Measurements from ENCODE around the gene KRTAP4-9.
"Not testable (repeated sequence)": the region's sequence is repeated elsewhere in the genome, so short reads cannot be mapped to it uniquely, and the experiment has no call there.

The KRTAP4-9 gene

DNA sequence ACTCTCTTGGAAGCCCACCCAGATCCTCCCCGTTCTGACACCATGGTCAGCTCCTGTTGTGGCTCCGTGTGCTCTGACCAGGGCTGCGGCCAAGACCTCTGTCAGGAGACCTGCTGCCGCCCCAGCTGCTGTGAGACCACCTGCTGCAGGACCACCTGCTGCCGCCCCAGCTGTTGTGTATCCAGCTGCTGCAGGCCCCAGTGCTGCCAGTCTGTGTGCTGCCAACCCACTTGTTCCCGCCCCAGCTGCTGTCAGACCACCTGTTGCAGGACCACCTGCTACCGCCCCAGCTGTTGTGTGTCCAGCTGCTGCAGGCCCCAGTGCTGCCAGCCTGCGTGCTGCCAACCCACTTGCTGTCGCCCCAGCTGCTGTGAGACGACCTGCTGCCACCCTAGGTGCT, at the start of gene KRTAP4-9:
TSS of gene KRTAP4-9 (plus strand) at position 43 of the 400 bp plus-strand sequence. CDS start at position 43, 0 bp downstream.
- not testable (repeated sequence) for H3K27me3 ChIP-seq (ENCODE audit: control insufficient read depth, insufficient read depth, low read length); H3K36me3 ChIP-seq (ENCODE audit: control insufficient read depth, insufficient read depth, low read length); H3K4me3 ChIP-seq (ENCODE audit: low read depth, low read length); H3K9me3 ChIP-seq (ENCODE audit: control insufficient read depth, insufficient read depth, low read length); H3K9ac ChIP-seq (ENCODE audit: low read depth, low read length)
- peaks cover 12% of the 10 kb centered on the region for H3K4me1 ChIP-seq (ENCODE audit: control insufficient read depth, insufficient read depth, low read length)

DNA sequence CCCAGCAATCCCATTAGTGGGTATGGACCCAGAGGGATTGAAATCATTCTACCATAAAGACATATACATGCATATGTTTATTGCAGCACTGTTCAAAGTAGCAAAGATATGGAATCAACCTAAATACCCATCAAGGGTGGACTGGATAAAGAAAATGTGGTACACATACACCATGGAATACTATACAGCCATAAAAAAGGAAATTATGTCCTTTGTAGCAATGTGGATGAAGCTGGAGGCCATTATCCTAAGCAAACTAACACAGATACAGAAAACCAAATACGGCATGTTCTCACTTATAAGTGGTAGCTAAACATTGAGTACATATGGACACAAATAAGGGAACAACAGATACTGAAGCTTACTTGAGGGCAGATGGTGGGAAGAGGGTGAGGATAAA, 47.6 kb upstream of the KRTAP4-9 start:
- Histone ChIP-seq H3K9ac (ENCODE audit: low read depth, low read length) (no peak overlapping the region), H3K36me3 (ENCODE audit: control insufficient read depth, insufficient read depth, low read length) (no peaks in the 10 kb centered on the region), H3K9me3 (ENCODE audit: control insufficient read depth, insufficient read depth, low read length) (no peaks in the 10 kb centered on the region), H3K4me3 (ENCODE audit: low read depth, low read length) (no peak overlapping the region), H3K4me1 (ENCODE audit: control insufficient read depth, insufficient read depth, low read length) (no peaks in the 10 kb centered on the region), H3K27me3 (ENCODE audit: control insufficient read depth, insufficient read depth, low read length) (no peaks in the 10 kb centered on the region)

DNA sequence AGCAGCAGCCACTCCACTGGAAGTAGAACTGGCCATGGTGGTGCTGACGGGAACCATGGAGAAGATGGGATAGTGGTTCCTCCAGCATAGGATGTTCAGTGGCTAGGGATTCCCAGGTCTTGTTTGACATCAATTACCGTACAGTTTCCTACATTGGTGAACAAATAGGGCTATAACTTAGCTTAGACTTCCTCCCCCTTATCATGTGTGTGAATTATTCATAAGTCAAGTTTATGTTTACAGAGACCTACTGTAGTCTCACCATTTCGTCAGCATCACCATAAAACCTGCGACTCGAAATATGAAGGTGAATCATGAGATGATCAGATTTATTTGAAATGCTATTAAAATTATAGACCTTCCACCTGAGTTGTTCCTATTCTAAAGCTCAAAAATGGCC, 46.4 kb upstream of the KRTAP4-9 start:
- no peak overlapping the region for H3K9ac ChIP-seq (ENCODE audit: low read depth, low read length)
- no peaks in the 10 kb centered on the region for H3K27me3 ChIP-seq (ENCODE audit: control insufficient read depth, insufficient read depth, low read length)
- H3K36me3 ChIP-seq (ENCODE audit: control insufficient read depth, insufficient read depth, low read length), result no peaks in the 10 kb centered on the region
- H3K4me1 ChIP-seq (ENCODE audit: control insufficient read depth, insufficient read depth, low read length), result no peaks in the 10 kb centered on the region
- H3K9me3 ChIP-seq (ENCODE audit: control insufficient read depth, insufficient read depth, low read length), result no peaks in the 10 kb centered on the region
- H3K4me3 ChIP-seq (ENCODE audit: low read depth, low read length), result no peak overlapping the region

DNA sequence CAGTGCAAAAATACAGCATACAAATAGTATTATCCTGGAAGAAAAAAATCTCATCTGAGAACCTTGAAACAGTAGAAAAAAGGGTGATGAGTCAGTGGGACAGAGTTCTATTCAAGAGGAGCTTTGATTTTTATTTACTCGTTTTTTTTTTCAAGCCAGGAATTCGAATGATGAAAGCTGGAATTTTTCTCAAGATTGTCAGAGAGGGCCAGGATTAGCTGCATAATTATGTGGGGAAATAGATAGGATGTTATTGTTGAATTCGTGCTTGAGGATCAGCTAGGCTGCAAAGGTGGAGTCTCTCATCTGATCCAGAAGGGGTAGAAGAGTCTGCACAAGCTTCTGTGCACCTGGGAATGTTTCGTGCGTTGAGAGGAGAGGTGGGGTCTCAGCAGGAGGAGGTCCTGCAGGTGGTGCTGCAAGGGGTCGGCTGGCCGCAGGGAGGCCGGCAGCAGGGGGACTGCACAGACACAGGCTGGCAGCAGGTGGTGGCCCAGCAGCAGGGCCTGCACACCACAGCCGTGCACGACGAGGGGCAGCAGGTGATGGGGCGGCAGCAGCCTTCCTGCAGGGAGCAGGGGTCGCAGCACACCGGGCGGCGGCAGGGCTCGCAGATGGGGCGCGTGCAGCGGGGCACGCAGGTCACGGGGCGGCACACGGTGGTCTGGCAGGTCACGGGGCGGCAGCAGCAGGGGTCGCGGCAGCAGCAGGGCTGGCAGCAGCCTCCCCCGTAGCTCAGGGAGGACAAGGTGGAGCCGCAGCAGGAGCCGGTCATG, 45.7 kb upstream of the KRTAP4-9 start:
- H3K9me3 ChIP-seq (ENCODE audit: control insufficient read depth, insufficient read depth, low read length); H3K4me1 ChIP-seq (ENCODE audit: control insufficient read depth, insufficient read depth, low read length); H3K27me3 ChIP-seq (ENCODE audit: control insufficient read depth, insufficient read depth, low read length); H3K9ac ChIP-seq (ENCODE audit: low read depth, low read length); H3K4me3 ChIP-seq (ENCODE audit: low read depth, low read length); H3K36me3 ChIP-seq (ENCODE audit: control insufficient read depth, insufficient read depth, low read length): not testable (repeated sequence)

DNA sequence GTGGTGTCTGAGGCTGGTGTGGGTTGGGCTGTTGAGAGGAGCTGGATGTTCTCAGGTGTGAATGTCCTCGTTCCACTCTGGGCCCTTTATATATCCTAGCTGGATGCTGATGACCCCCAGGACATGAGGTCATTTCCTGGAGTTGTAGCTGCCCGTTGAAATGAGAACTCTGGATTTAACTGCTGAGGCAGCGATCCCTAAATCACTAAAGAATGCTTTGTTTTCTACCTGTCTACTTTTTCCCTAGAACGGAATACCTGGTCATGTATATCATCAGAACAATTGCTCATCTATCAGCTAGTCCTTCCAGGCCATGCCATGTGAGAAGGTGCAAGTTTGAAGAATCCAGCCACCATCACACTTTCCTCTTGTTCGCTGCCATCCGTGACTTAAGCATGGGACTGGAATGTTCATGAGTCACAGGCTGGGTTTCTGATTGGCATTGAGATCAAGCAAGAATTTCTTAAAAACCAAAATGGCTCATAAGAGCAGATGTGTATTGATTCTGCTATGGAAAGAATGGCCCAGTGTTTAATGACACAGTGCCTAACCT, 45.1 kb upstream of the KRTAP4-9 start, which contains the start of gene KRTAP2-3:
TSS of gene KRTAP2-3 (minus strand) at position 63 of the 553 bp plus-strand sequence. CDS start 64 bp downstream, outside the sequence.
- no peak within 1 kb of the TSS for H3K4me3 ChIP-seq (ENCODE audit: low read depth, low read length)
- no peaks in the 10 kb centered on the region for H3K36me3 ChIP-seq (ENCODE audit: control insufficient read depth, insufficient read depth, low read length)
- no peaks in the 10 kb centered on the region for H3K9me3 ChIP-seq (ENCODE audit: control insufficient read depth, insufficient read depth, low read length)
- no peaks in the 10 kb centered on the region for H3K27me3 ChIP-seq (ENCODE audit: control insufficient read depth, insufficient read depth, low read length)
- H3K4me1 ChIP-seq (ENCODE audit: control insufficient read depth, insufficient read depth, low read length), result no peaks in the 10 kb centered on the region
- H3K9ac ChIP-seq (ENCODE audit: low read depth, low read length), result no peak within 1 kb of the TSS

DNA sequence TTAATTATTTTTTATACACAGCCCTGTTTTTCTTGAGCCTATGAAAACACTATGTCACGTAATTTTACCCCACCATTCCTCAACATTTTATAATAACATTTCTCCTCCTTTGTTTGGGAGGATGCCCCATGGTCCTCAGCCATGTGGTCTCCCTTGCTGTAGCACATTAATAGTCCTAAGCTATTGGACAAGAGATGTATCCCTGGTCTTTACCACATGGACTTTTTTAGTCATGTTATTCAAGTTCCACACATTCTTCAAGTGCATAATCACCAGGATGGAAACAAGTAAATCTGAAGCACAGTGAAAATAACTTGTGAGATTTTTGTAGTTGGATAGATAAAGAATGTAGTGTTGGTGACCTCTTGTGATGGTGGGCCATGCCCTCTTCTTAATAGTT, 43.2 kb upstream of the KRTAP4-9 start:
- Histone ChIP-seq H3K27me3 (ENCODE audit: control insufficient read depth, insufficient read depth, low read length) (no peaks in the 10 kb centered on the region), H3K9me3 (ENCODE audit: control insufficient read depth, insufficient read depth, low read length) (no peaks in the 10 kb centered on the region), H3K4me1 (ENCODE audit: control insufficient read depth, insufficient read depth, low read length) (no peaks in the 10 kb centered on the region), H3K36me3 (ENCODE audit: control insufficient read depth, insufficient read depth, low read length) (no peaks in the 10 kb centered on the region), H3K4me3 (ENCODE audit: low read depth, low read length) (no peak overlapping the region), H3K9ac (ENCODE audit: low read depth, low read length) (no peak overlapping the region)

DNA sequence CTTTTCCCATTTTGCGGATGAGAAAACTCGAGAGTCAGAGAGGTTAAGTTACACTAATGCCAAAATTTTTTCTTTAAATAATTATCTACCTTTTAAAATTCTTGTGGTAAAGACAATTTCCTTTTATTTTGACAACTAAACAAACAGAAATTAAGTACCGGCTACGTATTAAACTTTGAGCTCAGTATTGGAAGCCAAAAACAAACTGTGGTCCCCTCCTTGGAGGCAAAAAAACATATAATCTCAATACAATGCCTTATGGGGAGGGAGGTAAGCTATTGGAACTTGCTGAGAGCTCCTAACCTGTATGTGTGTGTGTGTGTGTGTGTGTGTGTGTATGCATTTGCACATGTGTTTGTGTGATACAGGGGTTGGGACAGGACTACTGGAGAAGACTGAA, 41.7 kb upstream of the KRTAP4-9 start:
- H3K36me3 ChIP-seq (ENCODE audit: control insufficient read depth, insufficient read depth, low read length), result no peaks in the 10 kb centered on the region
- H3K9ac ChIP-seq (ENCODE audit: low read depth, low read length), result no peak overlapping the region
- no peaks in the 10 kb centered on the region for H3K27me3 ChIP-seq (ENCODE audit: control insufficient read depth, insufficient read depth, low read length)
- no peaks in the 10 kb centered on the region for H3K9me3 ChIP-seq (ENCODE audit: control insufficient read depth, insufficient read depth, low read length)
- H3K4me3 ChIP-seq (ENCODE audit: low read depth, low read length), result no peak overlapping the region
- no peaks in the 10 kb centered on the region for H3K4me1 ChIP-seq (ENCODE audit: control insufficient read depth, insufficient read depth, low read length)

DNA sequence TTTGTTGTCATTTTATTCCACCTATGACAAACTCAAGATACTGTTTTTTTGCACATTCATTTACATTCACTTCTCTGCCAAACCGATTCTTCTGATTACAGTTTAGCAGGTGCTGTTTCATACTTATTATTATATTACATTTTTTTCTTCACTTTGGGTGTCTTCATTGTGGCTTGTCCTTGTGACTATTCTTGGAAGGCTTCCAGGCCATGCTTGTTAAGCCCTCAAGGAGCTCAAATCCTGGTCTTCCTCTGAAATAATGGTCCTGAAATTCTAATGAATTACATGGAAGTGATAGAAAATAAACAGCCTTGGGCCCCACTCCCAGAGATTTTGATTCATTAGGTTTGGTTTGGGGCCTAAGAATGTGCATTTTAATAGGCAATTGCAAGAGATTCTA, 40.9 kb upstream of the KRTAP4-9 start:
- Histone ChIP-seq H3K4me3 (ENCODE audit: low read depth, low read length) (no peak overlapping the region), H3K9me3 (ENCODE audit: control insufficient read depth, insufficient read depth, low read length) (no peaks in the 10 kb centered on the region), H3K9ac (ENCODE audit: low read depth, low read length) (no peak overlapping the region), H3K4me1 (ENCODE audit: control insufficient read depth, insufficient read depth, low read length) (no peaks in the 10 kb centered on the region), H3K36me3 (ENCODE audit: control insufficient read depth, insufficient read depth, low read length) (no peaks in the 10 kb centered on the region), H3K27me3 (ENCODE audit: control insufficient read depth, insufficient read depth, low read length) (no peaks in the 10 kb centered on the region)

DNA sequence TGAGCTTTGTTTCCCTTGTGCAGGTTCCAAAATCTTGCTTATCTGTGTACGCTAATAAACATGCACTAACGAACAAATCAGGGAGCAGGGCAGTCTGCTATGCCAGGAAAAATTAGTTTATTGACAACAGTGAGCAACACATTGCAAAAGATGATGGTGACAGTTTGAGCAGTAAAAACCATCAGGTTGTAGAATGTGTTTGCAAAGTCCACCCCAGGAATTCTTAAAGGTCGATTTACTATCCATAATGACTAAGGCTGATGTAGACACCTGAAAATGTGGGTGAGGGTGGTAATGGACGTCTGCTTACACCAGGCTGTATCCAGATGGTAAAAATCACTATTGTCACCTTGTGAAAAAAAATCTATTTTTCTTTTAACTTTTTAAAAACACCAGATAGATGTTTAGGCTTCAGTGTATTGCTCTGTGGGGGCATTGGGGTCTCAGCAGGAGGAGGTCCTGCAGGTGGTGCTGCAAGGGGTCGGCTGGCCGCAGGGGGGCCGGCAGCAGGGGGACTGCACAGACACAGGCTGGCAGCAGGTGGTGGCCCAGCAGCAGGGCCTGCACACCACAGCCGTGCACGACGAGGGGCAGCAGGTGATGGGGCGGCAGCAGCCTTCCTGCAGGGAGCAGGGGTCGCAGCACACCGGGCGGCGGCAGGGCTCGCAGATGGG, 40.0 kb upstream of the KRTAP4-9 start:
- H3K9ac ChIP-seq (ENCODE audit: low read depth, low read length); H3K9me3 ChIP-seq (ENCODE audit: control insufficient read depth, insufficient read depth, low read length); H3K4me1 ChIP-seq (ENCODE audit: control insufficient read depth, insufficient read depth, low read length); H3K27me3 ChIP-seq (ENCODE audit: control insufficient read depth, insufficient read depth, low read length); H3K36me3 ChIP-seq (ENCODE audit: control insufficient read depth, insufficient read depth, low read length); H3K4me3 ChIP-seq (ENCODE audit: low read depth, low read length): not testable (repeated sequence)

DNA sequence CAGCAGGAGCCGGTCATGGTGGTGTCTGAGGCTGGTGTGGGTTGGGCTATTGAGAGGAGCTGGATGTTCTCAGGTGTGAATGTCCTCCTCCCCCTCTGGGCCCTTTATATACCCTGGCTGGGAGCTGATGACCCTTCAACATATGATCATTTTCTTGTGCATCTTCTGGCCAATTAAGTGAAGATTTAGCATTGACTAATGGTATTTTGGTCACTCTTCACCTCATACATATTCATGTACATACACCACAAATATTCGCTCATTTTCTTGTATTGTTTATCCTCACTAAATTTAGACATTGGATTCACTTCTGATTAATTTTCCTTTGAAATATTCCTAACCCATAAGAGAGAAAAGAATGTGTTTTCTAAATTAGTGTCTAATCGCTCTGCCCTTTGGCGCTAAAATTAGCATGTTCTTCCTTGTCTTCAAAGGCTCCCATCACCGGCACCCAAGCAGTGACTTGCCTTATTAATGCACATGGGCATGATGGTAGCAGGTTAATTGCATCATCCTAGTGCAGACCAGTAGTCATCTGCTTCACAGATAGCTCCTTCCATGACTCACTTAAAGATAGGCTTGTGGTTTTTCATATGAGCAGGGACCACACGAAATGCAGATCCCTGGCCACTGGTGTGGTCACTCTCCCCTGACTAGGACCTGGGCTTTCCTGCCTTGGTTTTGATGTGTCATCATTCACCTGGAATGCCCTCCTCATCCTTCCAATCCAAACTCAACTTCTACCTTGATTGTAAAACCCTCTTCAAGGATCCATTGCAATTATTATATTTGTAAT, 39.2 kb upstream of the KRTAP4-9 start, which contains the start of gene KRTAP2-4:
TSS of gene KRTAP2-4 (minus strand) at position 51 of the 796 bp plus-strand sequence. CDS start at position 17, 34 bp downstream.
- H3K36me3 ChIP-seq (ENCODE audit: control insufficient read depth, insufficient read depth, low read length), result no peaks in the 10 kb centered on the region
- H3K9ac ChIP-seq (ENCODE audit: low read depth, low read length), result no peak within 1 kb of the TSS
- no peaks in the 10 kb centered on the region for H3K27me3 ChIP-seq (ENCODE audit: control insufficient read depth, insufficient read depth, low read length)
- H3K4me1 ChIP-seq (ENCODE audit: control insufficient read depth, insufficient read depth, low read length), result no peaks in the 10 kb centered on the region
- H3K9me3 ChIP-seq (ENCODE audit: control insufficient read depth, insufficient read depth, low read length), result no peaks in the 10 kb centered on the region
- H3K4me3 ChIP-seq (ENCODE audit: low read depth, low read length), result no peak within 1 kb of the TSS

DNA sequence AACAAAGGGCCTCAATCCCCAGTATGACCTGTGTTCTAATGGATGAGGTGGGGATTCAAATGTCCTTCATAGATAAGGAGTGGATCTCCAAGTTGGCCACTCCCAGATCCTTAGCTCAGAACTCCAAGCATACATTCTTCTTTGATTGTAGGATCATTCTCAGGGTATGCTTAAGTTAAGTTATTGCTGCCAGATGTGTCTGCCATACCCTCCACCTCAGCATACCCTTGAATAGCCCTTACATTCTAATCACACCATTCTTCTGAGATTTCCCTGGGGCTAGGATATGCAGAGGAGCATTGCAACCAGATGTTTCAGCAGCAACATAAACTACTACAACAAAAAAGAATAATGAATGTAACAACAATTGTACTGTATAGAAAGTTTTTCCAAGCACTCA, 37.9 kb upstream of the KRTAP4-9 start:
- Histone ChIP-seq H3K4me1 (ENCODE audit: control insufficient read depth, insufficient read depth, low read length) (no peaks in the 10 kb centered on the region), H3K9ac (ENCODE audit: low read depth, low read length) (no peak overlapping the region), H3K36me3 (ENCODE audit: control insufficient read depth, insufficient read depth, low read length) (no peaks in the 10 kb centered on the region), H3K9me3 (ENCODE audit: control insufficient read depth, insufficient read depth, low read length) (no peaks in the 10 kb centered on the region), H3K4me3 (ENCODE audit: low read depth, low read length) (no peak overlapping the region), H3K27me3 (ENCODE audit: control insufficient read depth, insufficient read depth, low read length) (no peaks in the 10 kb centered on the region)

Measured in iPS-15b (cell line).